ENCODE measurements around the gene NKD1.
A peak's percentile ranks its signal among the peaks of the same experiment; 100 is the strongest.

The NKD1 gene

GRCh38 chr16:50553731-50554360, 5.7 kb downstream of the NKD1 start:
- DNase-seq (ENCODE audit: extremely low spot score, insufficient read length, low read depth) (no peak), FAIRE-seq (no peak)

GRCh38 chr16:50555269-50555875, 7.2 kb downstream of the NKD1 start:
- no peak for FAIRE-seq

GRCh38 chr16:50555952-50556673, 7.9 kb downstream of the NKD1 start:
- DNase-seq (ENCODE audit: extremely low spot score, insufficient read length, low read depth): no peak
- no peak for FAIRE-seq

More at GRCh38 chr16:50555269-50555875, 7.2 kb downstream of the NKD1 start:
- no peak for DNase-seq (ENCODE audit: extremely low spot score, insufficient read length, low read depth)

- no peak for DNase-seq (ENCODE audit: extremely low spot score, insufficient read length, low read depth)
- no peak for FAIRE-seq
Observed at GRCh38 chr16:50557046-50557445, 8.8 kb downstream of the NKD1 start.

- DNase-seq (ENCODE audit: extremely low spot score, insufficient read length, low read depth) (no peak), FAIRE-seq (no peak)
Observed at GRCh38 chr16:50558913-50559312, 10.7 kb downstream of the NKD1 start.

- no peak for FAIRE-seq
- no peak for DNase-seq (ENCODE audit: extremely low spot score, insufficient read length, low read depth)
Observed at GRCh38 chr16:50559342-50559741, 11.1 kb downstream of the NKD1 start.

- DNase-seq (ENCODE audit: extremely low spot score, insufficient read length, low read depth) (no peak), FAIRE-seq (no peak)
Observed at GRCh38 chr16:50559804-50560514, 11.8 kb downstream of the NKD1 start.

GRCh38 chr16:50560903-50561863, 13.0 kb downstream of the NKD1 start:
- no peak for FAIRE-seq
- no peak for DNase-seq (ENCODE audit: extremely low spot score, insufficient read length, low read depth)

- no peak for DNase-seq (ENCODE audit: extremely low spot score, insufficient read length, low read depth)
- FAIRE-seq: no peak
Observed at GRCh38 chr16:50562657-50563056, 14.5 kb downstream of the NKD1 start.

GRCh38 chr16:50563989-50564388, 15.8 kb downstream of the NKD1 start:
- FAIRE-seq (no peak), DNase-seq (ENCODE audit: extremely low spot score, insufficient read length, low read depth) (no peak)

GRCh38 chr16:50565428-50565827, 17.2 kb downstream of the NKD1 start:
- no peak for DNase-seq (ENCODE audit: extremely low spot score, insufficient read length, low read depth)
- no peak for FAIRE-seq

GRCh38 chr16:50566014-50566962, 18.1 kb downstream of the NKD1 start:
- FAIRE-seq: no peak
- no peak for DNase-seq (ENCODE audit: extremely low spot score, insufficient read length, low read depth)

GRCh38 chr16:50567651-50568050, 19.5 kb downstream of the NKD1 start:
- DNase-seq (ENCODE audit: extremely low spot score, insufficient read length, low read depth) (no peak), FAIRE-seq (no peak)

GRCh38 chr16:50568187-50568815, 20.1 kb downstream of the NKD1 start:
- FAIRE-seq (peak; percentile 92), DNase-seq (ENCODE audit: extremely low spot score, insufficient read length, low read depth) (peak; percentile 54)

- no peak for DNase-seq (ENCODE audit: extremely low spot score, insufficient read length, low read depth)
- no peak for FAIRE-seq
Observed at GRCh38 chr16:50570354-50570753, 22.2 kb downstream of the NKD1 start.

- FAIRE-seq: no peak
Observed at GRCh38 chr16:50570808-50571598, 22.8 kb downstream of the NKD1 start.

GRCh38 chr16:50571786-50572185, 23.6 kb downstream of the NKD1 start:
- FAIRE-seq (no peak), DNase-seq (ENCODE audit: extremely low spot score, insufficient read length, low read depth) (no peak)

More at GRCh38 chr16:50570808-50571598, 22.8 kb downstream of the NKD1 start:
- no peak for DNase-seq (ENCODE audit: extremely low spot score, insufficient read length, low read depth)

All from GM18507 (cell line).